ENCODE data around the gene IQCE. TPM values are rescaled to one million over a fixed set of nuclear protein-coding genes. Genes with fewer than 3 reads are reported as not detected.

The IQCE gene
- total RNA-seq, 4 donors from 2014 or later: 6.6 to 14.3 (median 12.8) TPM

- no peak for ATAC-seq (ENCODE audit: low FRiP score)
- TF ChIP-seq CTCF (IDR thresholded peaks at IDR 0.05): no peak
- no peak for DNase-seq (ENCODE audit: low spot score)
These were observed 91.7 kb downstream of the IQCE start for GRCh38 chr7:2650451-2650850.

- no peak for DNase-seq (ENCODE audit: low spot score)
- TF ChIP-seq CTCF (IDR thresholded peaks at IDR 0.05): no peak
- ATAC-seq (ENCODE audit: low FRiP score): no peak
These were observed 92.6 kb downstream of the IQCE start for GRCh38 chr7:2651336-2651735.

- no peak for TF ChIP-seq CTCF (IDR thresholded peaks at IDR 0.05)
- ATAC-seq (ENCODE audit: low FRiP score): no peak
- no peak for DNase-seq (ENCODE audit: low spot score)
These were observed 93.3 kb downstream of the IQCE start for GRCh38 chr7:2651847-2652735.

- DNase-seq (ENCODE audit: low spot score): no peak
- ATAC-seq (ENCODE audit: low FRiP score): no peak
- no peak for TF ChIP-seq CTCF (IDR thresholded peaks at IDR 0.05)
These were observed 93.9 kb downstream of the IQCE start for GRCh38 chr7:2652736-2653060.

- no peak for DNase-seq (ENCODE audit: low spot score)
These were observed 95.3 kb downstream of the IQCE start for GRCh38 chr7:2654059-2654458.

GRCh38 chr7:2655870-2656614 lies 97.3 kb downstream of the IQCE start:
- no peak for DNase-seq (ENCODE audit: low spot score)
- ATAC-seq (ENCODE audit: low FRiP score): no peak
- no peak for TF ChIP-seq CTCF (IDR thresholded peaks at IDR 0.05)

More at GRCh38 chr7:2654059-2654458, 95.3 kb downstream of the IQCE start:
- no peak for TF ChIP-seq CTCF (IDR thresholded peaks at IDR 0.05)
- ATAC-seq (ENCODE audit: low FRiP score): no peak

Measured in omental fat pad (tissue), 4 donors.